Panc1 (cell line): Measurements from ENCODE around the gene USP28. TPM values are rescaled to one million over a fixed set of nuclear protein-coding genes. Genes with fewer than 3 reads are reported as not detected.

Experiments used
- ATAC-seq: fragments of 200-7000 bp; cut with Tn5 transposase; 2 replicates; pipeline ENCODE4 v1.9.1; 2020; ENCODE audit warnings: mild to moderate bottlenecking, moderate library complexity
- BruUV-seq: library from RNA; stranded (reverse); fragments of 400-500 nt; replicated peaks from 2 replicates; lab custom pipeline; 2021; lab: Mats Ljungman, UMichigan
- CTCF ChIA-PET: fragments of 300-600 bp; sonication (Branson Sonifier 250); formaldehyde crosslinking; loops from one replicate; lab custom pipeline; 2022; ENCODE audit warnings: antibody characterized with exemption; lab: Charles Lee
- POLR2A ChIA-PET: fragments of 300-600 bp; sonication (Branson Sonifier 250); formaldehyde crosslinking; loops from one replicate; lab custom pipeline; 2022; ENCODE audit warnings: antibody characterized with exemption; lab: Charles Lee
- DNase-seq: peaks from one replicate; pipeline ENCODE4 v3.0.0-alpha.2; 2010; ENCODE audit warnings: low read depth, low spot score
- H3K27ac ChIP-seq: 2 replicates; pipeline ENCODE4 v1.5.1; 2011; ENCODE audit warnings: mild to moderate bottlenecking, low read length, inconsistent platforms
- H3K27me3 ChIP-seq: fragments of 200-500 bp; sonication (Bioruptor generic); 2 replicates; pipeline ENCODE4 v1.6.0; 2014; ENCODE audit warnings: low read length, inconsistent platforms; ENCODE audit not compliant: control insufficient read depth, insufficient read depth
- H3K36me3 ChIP-seq: fragments of 200-500 bp; sonication (Bioruptor generic); 2 replicates; pipeline ENCODE4 v1.5.1; 2014; ENCODE audit warnings: inconsistent platforms, mild to moderate bottlenecking, low read length, moderate library complexity; ENCODE audit not compliant: control insufficient read depth, insufficient read depth
- H3K4me1 ChIP-seq: 2 replicates; pipeline ENCODE4 v1.5.1; 2011; ENCODE audit warnings: inconsistent platforms, mild to moderate bottlenecking, low read length, moderate library complexity; ENCODE audit not compliant: control insufficient read depth, insufficient read depth
- H3K4me3 ChIP-seq, 2 experiments: 2 replicates each; pipeline ENCODE4 v1.5.1; 2011 to 2012; ENCODE audit warnings: low read depth in 2 of 2, low read length in 2 of 2, mild to moderate bottlenecking in 2 of 2, inconsistent platforms in 1 of 2, moderate library complexity in 1 of 2
- H3K9me3 ChIP-seq: fragments of 200-500 bp; sonication (Bioruptor generic); 2 replicates; pipeline ENCODE4 v1.5.1; 2014; ENCODE audit warnings: low read depth, mild to moderate bottlenecking, inconsistent platforms, low read length, moderate library complexity; ENCODE audit not compliant: control insufficient read depth, insufficient read depth
- CTCF ChIP-seq: fragments of 450-650 bp; IDR thresholded peaks from 2 replicates; pipeline ENCODE4 v1.5.1; 2017; ENCODE audit warnings: mild to moderate bottlenecking
- POLR2AphosphoS5 ChIP-seq: IDR thresholded peaks from 2 replicates; pipeline ENCODE4 v1.6.1; 2012; ENCODE audit warnings: mild to moderate bottlenecking, low read depth, low read length, moderate library complexity
- SIN3A ChIP-seq: IDR thresholded peaks from 2 replicates; pipeline ENCODE4 v1.6.1; 2012; ENCODE audit warnings: low read depth, mild to moderate bottlenecking, low read length, moderate library complexity, borderline replicate concordance; ENCODE audit not compliant: insufficient read depth
- TCF7L2 ChIP-seq: IDR thresholded peaks from 2 replicates; pipeline ENCODE4 v1.6.1; 2011; ENCODE audit warnings: mild to moderate bottlenecking, low read depth, low read length, inconsistent platforms
- in situ Hi-C: cut with HindIII; loops from 2 replicates; pipeline ENCODE4 v1.10.0; 2016; ENCODE audit warnings: low sequenced_read_pairs, low pct_unique_long_range_greater_than_20kb
- intact Hi-C: fragments of 100-400 bp; cut with micrococcal nuclease; formaldehyde crosslinking; loops from one replicate; pipeline ENCODE4 v1.10.0; 2022; ENCODE audit not compliant: unreplicated experiment
- total RNA-seq: library from RNA; stranded (reverse); gene quantifications from one replicate; pipeline ENCODE4 v1.2.1, GENCODE V29; 2021; ENCODE audit not compliant: unreplicated experiment
- TF ChIP-seq, protein P1 (sequence below), 2 experiments: IDR thresholded peaks; 2 replicates each; pipeline ENCODE4 v1.6.1; 2011 to 2012; ENCODE audit warnings: low read depth in 2 of 2, control low read depth in 1 of 2, low read length in 1 of 2, mild to moderate bottlenecking in 1 of 2, moderate library complexity in 1 of 2; ENCODE audit not compliant: insufficient read depth in 1 of 2

The USP28 gene
- total RNA-seq, 1 experiment from 2014 or later = 52.3 TPM

DNA sequence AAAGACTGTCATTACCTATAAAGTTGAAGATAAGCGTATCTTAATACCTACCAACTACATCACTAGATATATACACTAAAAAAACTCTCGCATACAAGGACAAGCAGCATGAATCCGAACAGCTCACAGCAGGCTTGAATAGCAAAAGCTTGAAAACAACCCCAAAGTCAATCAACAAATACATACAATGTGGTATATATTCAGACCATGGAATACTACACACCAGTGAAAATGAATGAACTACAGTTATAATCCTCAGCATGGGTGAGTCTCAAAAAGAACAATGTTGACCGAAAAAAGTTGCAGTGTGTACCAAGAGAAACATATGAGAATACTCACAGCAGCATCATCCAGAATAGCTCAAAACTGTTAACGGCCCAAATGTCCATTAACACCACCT is 25.2 kb downstream of the USP28 start:
- ATAC-seq (no peak), DNase-seq (no peak)
- TF ChIP-seq SIN3A (no peak), POLR2AphosphoS5 (no peak), TCF7L2 (no peak), CTCF (no peak)
- TF ChIP-seq, protein P1, sequence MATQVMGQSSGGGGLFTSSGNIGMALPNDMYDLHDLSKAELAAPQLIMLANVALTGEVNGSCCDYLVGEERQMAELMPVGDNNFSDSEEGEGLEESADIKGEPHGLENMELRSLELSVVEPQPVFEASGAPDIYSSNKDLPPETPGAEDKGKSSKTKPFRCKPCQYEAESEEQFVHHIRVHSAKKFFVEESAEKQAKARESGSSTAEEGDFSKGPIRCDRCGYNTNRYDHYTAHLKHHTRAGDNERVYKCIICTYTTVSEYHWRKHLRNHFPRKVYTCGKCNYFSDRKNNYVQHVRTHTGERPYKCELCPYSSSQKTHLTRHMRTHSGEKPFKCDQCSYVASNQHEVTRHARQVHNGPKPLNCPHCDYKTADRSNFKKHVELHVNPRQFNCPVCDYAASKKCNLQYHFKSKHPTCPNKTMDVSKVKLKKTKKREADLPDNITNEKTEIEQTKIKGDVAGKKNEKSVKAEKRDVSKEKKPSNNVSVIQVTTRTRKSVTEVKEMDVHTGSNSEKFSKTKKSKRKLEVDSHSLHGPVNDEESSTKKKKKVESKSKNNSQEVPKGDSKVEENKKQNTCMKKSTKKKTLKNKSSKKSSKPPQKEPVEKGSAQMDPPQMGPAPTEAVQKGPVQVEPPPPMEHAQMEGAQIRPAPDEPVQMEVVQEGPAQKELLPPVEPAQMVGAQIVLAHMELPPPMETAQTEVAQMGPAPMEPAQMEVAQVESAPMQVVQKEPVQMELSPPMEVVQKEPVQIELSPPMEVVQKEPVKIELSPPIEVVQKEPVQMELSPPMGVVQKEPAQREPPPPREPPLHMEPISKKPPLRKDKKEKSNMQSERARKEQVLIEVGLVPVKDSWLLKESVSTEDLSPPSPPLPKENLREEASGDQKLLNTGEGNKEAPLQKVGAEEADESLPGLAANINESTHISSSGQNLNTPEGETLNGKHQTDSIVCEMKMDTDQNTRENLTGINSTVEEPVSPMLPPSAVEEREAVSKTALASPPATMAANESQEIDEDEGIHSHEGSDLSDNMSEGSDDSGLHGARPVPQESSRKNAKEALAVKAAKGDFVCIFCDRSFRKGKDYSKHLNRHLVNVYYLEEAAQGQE (IDR thresholded peaks at IDR 0.05; ENCODE audit: insufficient read depth in 1 of 2, low read depth in 2 of 2, low read length in 1 of 2) = no peak
- H3K27ac ChIP-seq = no peak overlapping the region
- H3K4me3 ChIP-seq = no peak overlapping the region
- intact Hi-C loops = no loop called here
- in situ Hi-C loops = no loop called here
- no peaks in the 10 kb centered on the region for H3K36me3 ChIP-seq
- ChIA-PET CTCF (no interaction called here), POLR2A (no interaction called here)
- no peaks in the 10 kb centered on the region for H3K4me1 ChIP-seq
- no TSS peak for BruUV-seq
- H3K9me3 ChIP-seq = no peaks in the 10 kb centered on the region
- no peaks in the 10 kb centered on the region for H3K27me3 ChIP-seq

GRCh38 chr11:113849713-113850112 is 25.7 kb downstream of the USP28 start:
- ATAC-seq (no peak), DNase-seq (no peak)
- H3K4me1 ChIP-seq = no peaks in the 10 kb centered on the region
- ChIA-PET CTCF (no interaction called here), POLR2A (no interaction called here)
- in situ Hi-C loops = no loop called here
- no TSS peak for BruUV-seq
- H3K4me3 ChIP-seq = no peak overlapping the region
- no peak overlapping the region for H3K27ac ChIP-seq
- no peaks in the 10 kb centered on the region for H3K36me3 ChIP-seq
- TF ChIP-seq POLR2AphosphoS5 (no peak), SIN3A (no peak), CTCF (no peak), TCF7L2 (no peak)
- TF ChIP-seq, protein P1 (IDR thresholded peaks at IDR 0.05; ENCODE audit: insufficient read depth in 1 of 2, low read depth in 2 of 2, low read length in 1 of 2) = no peak
- H3K27me3 ChIP-seq = no peaks in the 10 kb centered on the region
- H3K9me3 ChIP-seq = no peaks in the 10 kb centered on the region
- intact Hi-C loops = no loop called here
